HUES64 (cell line): ENCODE data around the gene TRIM59. TPM values are rescaled to one million over a fixed set of nuclear protein-coding genes. Genes with fewer than 3 reads are reported as not detected.
A peak's percentile ranks its signal among the peaks of the same experiment; 100 is the strongest.

Experiments
- H3K27ac ChIP-seq: 2 replicates; pipeline ENCODE4 v1.7.0; 2013; ENCODE audit warnings: low read depth, low read length, inconsistent platforms
- H3K27me3 ChIP-seq: 2 replicates; pipeline ENCODE4 v1.6.1; 2013; ENCODE audit warnings: mild to moderate bottlenecking, low read length; ENCODE audit not compliant: insufficient read depth
- H3K36me3 ChIP-seq: 2 replicates; pipeline ENCODE4 v1.6.1; 2013; ENCODE audit warnings: mild to moderate bottlenecking, low read length; ENCODE audit not compliant: insufficient read depth
- H3K4me1 ChIP-seq: 2 replicates; pipeline ENCODE4 v1.6.1; 2013; ENCODE audit warnings: mild to moderate bottlenecking, low read length, moderate library complexity; ENCODE audit not compliant: insufficient read depth
- H3K4me3 ChIP-seq: 2 replicates; pipeline ENCODE4 v1.5.1; 2013; ENCODE audit warnings: mild to moderate bottlenecking, low read length, moderate library complexity
- H3K9ac ChIP-seq: 2 replicates; pipeline ENCODE4 v1.6.1; 2013; ENCODE audit warnings: mild to moderate bottlenecking, low read depth, low read length
- H3K9me3 ChIP-seq: 2 replicates; pipeline ENCODE4 v1.6.1; 2013; ENCODE audit warnings: low read depth, low read length; ENCODE audit not compliant: insufficient read depth
- WGBS: fragments of 150-250, 120-280 bp; methylation state at CpG from one replicate; pipeline ENCODE4 v1.1.7; 2013; ENCODE audit warnings: missing lambda C conversion rate; 5-methylcytosine and 5-hydroxymethylcytosine counted together
- polyA plus RNA-seq, 2 experiments: library from polyadenylated mRNA; stranded (reverse); fragments of 50-300 nt; gene quantifications; one replicate each; pipeline ENCODE4 v1.2.3, GENCODE V29; 2013

The TRIM59 gene
- 33.7 TPM for polyA plus RNA-seq (2013, experiment 1 of 2)
- polyA plus RNA-seq (2013, experiment 2 of 2): 34.2 TPM

- H3K9me3 ChIP-seq: no peaks in the 10 kb centered on the region
- peaks cover 24% of the 10 kb centered on the region for H3K4me1 ChIP-seq
- peak within 1 kb of the TSS; percentile 99 for H3K27ac ChIP-seq
- H3K9ac ChIP-seq: peak within 1 kb of the TSS; percentile 92
- peaks cover 31% of the 10 kb centered on the region for H3K36me3 ChIP-seq
- H3K4me3 ChIP-seq: peak within 1 kb of the TSS; percentile 91
- H3K27me3 ChIP-seq: no peaks in the 10 kb centered on the region
- under 1% methylated on average over 71 of the region's 71 CpGs for WGBS
Observed at GRCh38 chr3:160449636-160450598, at the start of gene TRIM59. TRIM59 (minus strand) TSS chr3:160449786; CDS start chr3:160439183, 10,603 bp downstream.

GRCh38 chr3:160498202-160498601 is 48.6 kb upstream of the TRIM59 start:
- Histone ChIP-seq H3K9me3 (no peaks in the 10 kb centered on the region), H3K36me3 (peaks cover 44% of the 10 kb centered on the region), H3K4me1 (no peaks in the 10 kb centered on the region), H3K27me3 (no peaks in the 10 kb centered on the region), H3K4me3 (no peak overlapping the region), H3K27ac (no peak overlapping the region), H3K9ac (no peak overlapping the region)
- WGBS: 95% methylated on average over 1 of the region's 1 CpG

- no peaks in the 10 kb centered on the region for H3K4me1 ChIP-seq
- H3K36me3 ChIP-seq: no peaks in the 10 kb centered on the region
- H3K27me3 ChIP-seq: no peaks in the 10 kb centered on the region
Observed at GRCh38 chr3:160490166-160490565, 40.6 kb upstream of the TRIM59 start.

GRCh38 chr3:160486459-160486869 is 36.9 kb upstream of the TRIM59 start:
- no peaks in the 10 kb centered on the region for H3K4me1 ChIP-seq
- no peak overlapping the region for H3K27ac ChIP-seq
- no peaks in the 10 kb centered on the region for H3K9me3 ChIP-seq
- no peak overlapping the region for H3K4me3 ChIP-seq
- no peak overlapping the region for H3K9ac ChIP-seq
- no CpG with 5 or more reads among the region's 2 CpGs for WGBS
- H3K27me3 ChIP-seq: no peaks in the 10 kb centered on the region
- no peaks in the 10 kb centered on the region for H3K36me3 ChIP-seq

More at GRCh38 chr3:160490166-160490565, 40.6 kb upstream of the TRIM59 start:
- Histone ChIP-seq H3K9ac (no peak overlapping the region), H3K27ac (no peak overlapping the region), H3K4me3 (no peak overlapping the region), H3K9me3 (no peaks in the 10 kb centered on the region)

- no peak overlapping the region for H3K9ac ChIP-seq
- 84% methylated on average over 3 of the region's 3 CpGs for WGBS
Observed at GRCh38 chr3:160482796-160483195, 33.2 kb upstream of the TRIM59 start.

GRCh38 chr3:160481856-160482255 is 32.3 kb upstream of the TRIM59 start:
- H3K9me3 ChIP-seq: no peaks in the 10 kb centered on the region
- no peaks in the 10 kb centered on the region for H3K36me3 ChIP-seq
- 94% methylated on average over 6 of the region's 6 CpGs for WGBS
- H3K4me3 ChIP-seq: no peak overlapping the region
- no peaks in the 10 kb centered on the region for H3K27me3 ChIP-seq
- no peak overlapping the region for H3K9ac ChIP-seq
- no peaks in the 10 kb centered on the region for H3K4me1 ChIP-seq
- H3K27ac ChIP-seq: no peak overlapping the region

More at GRCh38 chr3:160482796-160483195, 33.2 kb upstream of the TRIM59 start:
- Histone ChIP-seq H3K9me3 (no peaks in the 10 kb centered on the region), H3K4me1 (no peaks in the 10 kb centered on the region), H3K27me3 (no peaks in the 10 kb centered on the region), H3K36me3 (no peaks in the 10 kb centered on the region), H3K27ac (no peak overlapping the region), H3K4me3 (no peak overlapping the region)

GRCh38 chr3:160480931-160481330 is 31.3 kb upstream of the TRIM59 start:
- Histone ChIP-seq H3K27ac (no peak overlapping the region), H3K9me3 (no peaks in the 10 kb centered on the region), H3K4me1 (no peaks in the 10 kb centered on the region), H3K27me3 (no peaks in the 10 kb centered on the region), H3K4me3 (no peak overlapping the region), H3K36me3 (no peaks in the 10 kb centered on the region), H3K9ac (no peak overlapping the region)
- WGBS: 94% methylated on average over 5 of the region's 5 CpGs

GRCh38 chr3:160479376-160479775 is 29.8 kb upstream of the TRIM59 start:
- Histone ChIP-seq H3K9ac (no peak overlapping the region), H3K4me1 (no peaks in the 10 kb centered on the region), H3K36me3 (no peaks in the 10 kb centered on the region), H3K27ac (no peak overlapping the region), H3K9me3 (no peaks in the 10 kb centered on the region), H3K27me3 (no peaks in the 10 kb centered on the region), H3K4me3 (no peak overlapping the region)
- WGBS: 96% methylated on average over 10 of the region's 10 CpGs

GRCh38 chr3:160478338-160478737 is 28.8 kb upstream of the TRIM59 start:
- H3K27me3 ChIP-seq: no peaks in the 10 kb centered on the region
- no peak overlapping the region for H3K4me3 ChIP-seq
- no peak overlapping the region for H3K27ac ChIP-seq
- no peak overlapping the region for H3K9ac ChIP-seq
- H3K36me3 ChIP-seq: no peaks in the 10 kb centered on the region
- WGBS: 93% methylated on average over 5 of the region's 5 CpGs
- no peaks in the 10 kb centered on the region for H3K9me3 ChIP-seq
- H3K4me1 ChIP-seq: no peaks in the 10 kb centered on the region

- H3K4me3 ChIP-seq: no peak overlapping the region
- no peaks in the 10 kb centered on the region for H3K36me3 ChIP-seq
- H3K4me1 ChIP-seq: no peaks in the 10 kb centered on the region
- no peak overlapping the region for H3K27ac ChIP-seq
- 90% methylated on average over 5 of the region's 5 CpGs for WGBS
- no peak overlapping the region for H3K9ac ChIP-seq
- no peaks in the 10 kb centered on the region for H3K27me3 ChIP-seq
- no peaks in the 10 kb centered on the region for H3K9me3 ChIP-seq
Observed at GRCh38 chr3:160477750-160478149, 28.2 kb upstream of the TRIM59 start.

GRCh38 chr3:160475884-160476283 is 26.3 kb upstream of the TRIM59 start:
- Histone ChIP-seq H3K36me3 (no peaks in the 10 kb centered on the region), H3K9me3 (peaks cover 5% of the 10 kb centered on the region; the same call in 1 of the 2 replicates), H3K27ac (no peak overlapping the region), H3K9ac (no peak overlapping the region), H3K4me1 (no peaks in the 10 kb centered on the region), H3K27me3 (no peaks in the 10 kb centered on the region), H3K4me3 (no peak overlapping the region)
- 88% methylated on average over 1 of the region's 2 CpGs for WGBS
